ENCODE data around the gene SLC35G6.

- TF ChIP-seq, protein P1, sequence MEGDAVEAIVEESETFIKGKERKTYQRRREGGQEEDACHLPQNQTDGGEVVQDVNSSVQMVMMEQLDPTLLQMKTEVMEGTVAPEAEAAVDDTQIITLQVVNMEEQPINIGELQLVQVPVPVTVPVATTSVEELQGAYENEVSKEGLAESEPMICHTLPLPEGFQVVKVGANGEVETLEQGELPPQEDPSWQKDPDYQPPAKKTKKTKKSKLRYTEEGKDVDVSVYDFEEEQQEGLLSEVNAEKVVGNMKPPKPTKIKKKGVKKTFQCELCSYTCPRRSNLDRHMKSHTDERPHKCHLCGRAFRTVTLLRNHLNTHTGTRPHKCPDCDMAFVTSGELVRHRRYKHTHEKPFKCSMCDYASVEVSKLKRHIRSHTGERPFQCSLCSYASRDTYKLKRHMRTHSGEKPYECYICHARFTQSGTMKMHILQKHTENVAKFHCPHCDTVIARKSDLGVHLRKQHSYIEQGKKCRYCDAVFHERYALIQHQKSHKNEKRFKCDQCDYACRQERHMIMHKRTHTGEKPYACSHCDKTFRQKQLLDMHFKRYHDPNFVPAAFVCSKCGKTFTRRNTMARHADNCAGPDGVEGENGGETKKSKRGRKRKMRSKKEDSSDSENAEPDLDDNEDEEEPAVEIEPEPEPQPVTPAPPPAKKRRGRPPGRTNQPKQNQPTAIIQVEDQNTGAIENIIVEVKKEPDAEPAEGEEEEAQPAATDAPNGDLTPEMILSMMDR (IDR thresholded peaks at IDR 0.05) = no peak
- TF ChIP-seq POLR2A (IDR thresholded peaks at IDR 0.05) = no peak
Observed at GRCh38 chr17:7478276-7479212, 2.7 kb upstream of the SLC35G6 start.

Data from testis (tissue), 2 donors.